GM18511 (cell line): ENCODE data around the gene ALDOA.
"Not testable (repeated sequence)": the region's sequence is repeated elsewhere in the genome, so short reads cannot be mapped to it uniquely, and the experiment has no call there.

Experiments
- ATAC-seq: cut with Tn5 transposase; IDR thresholded peaks from one replicate; pipeline ENCODE4 v1.9.1; 2021; ENCODE audit warnings: mild to moderate bottlenecking, moderate library complexity; ENCODE audit not compliant: unreplicated experiment

The ALDOA gene

GRCh38 chr16:30114411-30114810 is 48.9 kb downstream of the ALDOA start:
- no peak for ATAC-seq

DNA sequence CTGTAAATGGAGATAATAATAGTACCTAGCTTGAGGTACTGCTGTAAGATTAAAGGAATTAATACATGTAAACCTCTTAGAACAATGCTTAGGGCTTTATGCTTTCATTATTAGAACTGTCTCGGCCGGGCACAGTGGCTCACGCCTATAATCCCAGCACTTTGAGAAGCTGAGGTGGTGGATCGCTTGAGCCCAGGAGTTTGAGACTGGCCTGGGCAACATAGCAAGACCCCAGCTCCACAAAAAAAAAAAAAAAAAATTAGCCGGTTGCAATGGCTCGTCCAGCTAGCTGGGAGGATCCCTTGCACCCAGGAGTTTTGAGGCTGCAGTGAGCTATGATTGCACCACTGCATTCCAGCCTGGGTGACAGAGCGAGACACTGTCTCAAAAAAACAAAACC is 49.3 kb downstream of the ALDOA start:
- ATAC-seq = not testable (repeated sequence)

DNA sequence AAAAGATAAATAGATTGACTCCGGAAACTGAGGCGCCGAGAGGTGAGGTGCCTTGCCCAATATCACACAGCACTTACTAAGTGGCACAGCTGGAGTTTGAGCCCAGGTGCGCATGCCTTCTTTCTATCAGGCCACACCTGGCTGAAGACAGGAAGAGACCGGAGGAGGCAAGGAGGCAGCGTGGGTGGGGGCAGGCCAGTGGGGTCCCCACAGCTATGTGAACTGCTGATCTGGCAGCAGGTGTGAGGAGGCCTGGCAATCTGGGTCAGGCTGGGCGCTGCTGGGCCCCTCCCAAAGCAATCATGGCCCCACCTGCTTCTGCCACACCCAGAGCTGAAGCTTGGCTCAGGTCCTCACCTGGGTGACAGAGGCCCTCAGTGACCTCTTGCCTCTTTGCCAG is 49.7 kb downstream of the ALDOA start:
- no peak for ATAC-seq

DNA sequence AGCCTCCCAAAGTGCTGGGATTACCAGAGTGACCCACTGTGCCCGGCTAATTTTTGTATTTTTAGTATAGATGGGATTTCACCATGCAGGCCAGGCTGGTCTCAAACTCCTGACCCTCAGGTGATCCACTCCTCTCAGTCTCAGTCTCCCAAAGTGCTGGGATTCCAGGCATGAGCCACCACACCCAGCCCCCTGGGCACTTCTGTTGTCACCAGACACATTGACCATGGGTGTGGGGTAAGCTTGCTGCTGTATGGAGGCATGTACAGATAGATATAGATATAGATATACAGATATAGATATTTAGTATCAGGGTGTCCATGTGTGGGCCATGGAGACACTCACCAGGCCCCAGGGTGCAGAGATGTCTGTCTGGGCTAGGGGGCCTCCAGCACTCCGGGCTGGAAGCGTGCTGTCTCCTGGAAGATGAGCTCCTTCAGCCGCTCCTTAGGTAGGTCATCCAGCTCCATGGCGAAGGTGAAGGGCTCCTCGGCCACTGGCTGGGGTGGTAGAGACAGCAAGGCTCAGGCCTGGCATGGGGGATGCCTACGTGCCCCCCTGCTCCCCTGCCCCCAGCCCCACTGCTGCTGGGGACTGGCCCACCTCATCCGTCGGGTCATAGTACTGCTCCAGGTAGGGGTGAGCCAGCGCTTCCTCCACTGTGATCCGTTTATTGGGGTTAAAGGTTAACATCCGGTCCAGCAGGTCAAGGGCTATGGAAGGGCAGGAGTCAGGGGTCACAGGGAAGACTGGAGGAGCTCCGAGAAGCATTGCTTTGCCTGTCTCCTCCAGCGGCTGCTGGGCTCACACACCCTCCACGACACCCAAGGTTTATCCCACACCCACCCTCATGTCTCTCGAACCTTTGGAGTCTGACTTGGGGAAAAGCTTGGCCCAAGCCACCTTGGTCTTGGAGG is 51.0 kb downstream of the ALDOA start:
- no peak for ATAC-seq

GRCh38 chr16:30117768-30118167 is 52.2 kb downstream of the ALDOA start:
- no peak for ATAC-seq

DNA sequence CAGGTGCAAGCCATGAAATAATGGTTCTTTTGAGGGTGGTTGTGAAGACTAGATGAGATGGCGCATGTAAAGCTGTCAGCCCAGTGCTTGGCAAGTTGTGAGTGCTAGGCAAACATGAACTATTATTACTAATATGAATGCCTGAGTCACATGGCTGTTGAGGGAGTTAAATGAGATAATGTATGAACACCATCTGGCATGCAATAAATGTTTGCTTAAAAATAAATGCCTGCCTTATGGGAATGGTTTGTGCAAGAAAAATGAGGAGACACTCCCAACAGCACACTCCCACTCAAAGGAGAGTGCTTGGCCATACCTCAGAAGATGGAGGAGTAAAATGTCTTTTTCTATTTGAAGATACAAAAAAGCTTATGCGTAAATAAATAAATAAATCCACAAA is 53.9 kb downstream of the ALDOA start:
- no peak for ATAC-seq
